GM23248 (cell line): ENCODE data around the gene LGALS12. TPM values are rescaled to one million over a fixed set of nuclear protein-coding genes. Genes with fewer than 3 reads are reported as not detected.

Experiments used
- DNase-seq: peaks from one replicate; pipeline ENCODE4 v3.0.0-alpha.2; 2015
- H2AFZ ChIP-seq: fragments of 200-600 bp; sonication (generic); 2 replicates; pipeline ENCODE4 v1.6.1; 2016; ENCODE audit warnings: antibody characterized with exemption
- H3F3A ChIP-seq: fragments of 200-600 bp; sonication (generic); 2 replicates; pipeline ENCODE4 v1.6.1; 2016; ENCODE audit warnings: mild to moderate bottlenecking, antibody characterized with exemption, mixed run types; ENCODE audit not compliant: insufficient read depth
- H3K27ac ChIP-seq: fragments of 200-600 bp; sonication (generic); 2 replicates; pipeline ENCODE4 v1.5.1; 2016; ENCODE audit warnings: mild to moderate bottlenecking
- H3K27me3 ChIP-seq: fragments of 200-600 bp; sonication (generic); replicated peaks from 2 replicates; pipeline ENCODE4 v1.6.1; 2016; ENCODE audit warnings: mild to moderate bottlenecking; ENCODE audit not compliant: insufficient read depth
- H3K36me3 ChIP-seq: fragments of 200-600 bp; sonication (generic); 2 replicates; pipeline ENCODE4 v1.6.1; 2016; ENCODE audit warnings: low read depth, mild to moderate bottlenecking
- H3K4me1 ChIP-seq: fragments of 200-600 bp; sonication (generic); 2 replicates; pipeline ENCODE4 v1.6.1; 2016; ENCODE audit warnings: mild to moderate bottlenecking; ENCODE audit not compliant: insufficient read depth
- H3K4me2 ChIP-seq: fragments of 200-600 bp; sonication (generic); one replicate; pipeline ENCODE4 v1.6.1; 2016; ENCODE audit warnings: mild to moderate bottlenecking; ENCODE audit not compliant: unreplicated experiment
- H3K4me3 ChIP-seq: fragments of 200-600 bp; sonication (generic); 2 replicates; pipeline ENCODE4 v1.5.1; 2016; ENCODE audit warnings: mild to moderate bottlenecking
- H3K79me2 ChIP-seq: fragments of 200-600 bp; sonication (generic); 2 replicates; pipeline ENCODE4 v1.6.1; 2016; ENCODE audit warnings: mild to moderate bottlenecking; ENCODE audit not compliant: insufficient read depth
- H3K9ac ChIP-seq: fragments of 200-600 bp; sonication (generic); 2 replicates; pipeline ENCODE4 v1.6.1; 2016; ENCODE audit warnings: mild to moderate bottlenecking
- H3K9me2 ChIP-seq: fragments of 200-600 bp; sonication (generic); 2 replicates; pipeline ENCODE4 v1.6.1; 2016; ENCODE audit warnings: mixed run types, mild to moderate bottlenecking, moderate library complexity; ENCODE audit not compliant: insufficient read depth
- H3K9me3 ChIP-seq: fragments of 200-600 bp; sonication (generic); one replicate; pipeline ENCODE4 v1.6.1; 2017; ENCODE audit warnings: low read depth
- H4K20me1 ChIP-seq: fragments of 200-600 bp; sonication (generic); 2 replicates; pipeline ENCODE4 v1.6.0; 2016; ENCODE audit not compliant: insufficient read depth
- EZH2 ChIP-seq: fragments of 200-600 bp; sonication (generic); IDR thresholded peaks from 2 replicates; pipeline ENCODE4 v1.6.1; 2018; ENCODE audit warnings: antibody characterized with exemption, mild to moderate bottlenecking; ENCODE audit not compliant: insufficient read depth, poor library complexity, severe bottlenecking
- EZH2phosphoT487 ChIP-seq: fragments of 200-600 bp; sonication (generic); IDR thresholded peaks from 2 replicates; pipeline ENCODE4 v1.6.1; 2018; ENCODE audit warnings: antibody characterized with exemption, moderate library complexity, mild to moderate bottlenecking, low read depth; ENCODE audit not compliant: insufficient read depth
- WGBS, 2 experiments: methylation state at CpG; one replicate each; pipeline ENCODE4 v1.1.6; 2015 to 2017; ENCODE audit warnings: low lambda C conversion rate in 2 of 2, low coverage in 1 of 2; ENCODE audit errors: missing lambda C conversion rate in 2 of 2; 5-methylcytosine and 5-hydroxymethylcytosine counted together
- in situ Hi-C: fragments of 300-500 bp; cut with MboI; formaldehyde crosslinking; loops from 2 replicates; pipeline ENCODE4 v1.15.0; 2020
- polyA plus RNA-seq: library from polyadenylated mRNA; unstranded; fragments of >200 nt; fragmentation: Nextera tagmentation; extraction: Ambion mirVana; gene quantifications from 2 replicates; pipeline ENCODE4 v1.2.1, GENCODE V29; 2016
- total RNA-seq: library from RNA; depleted of rRNA; stranded (reverse); fragments of >200 nt; shearing (Covaris generic); gene quantifications from 2 replicates; pipeline ENCODE4 v1.2.3, GENCODE V29; 2014

The LGALS12 gene
- total and polyA plus RNA-seq, 2 experiments from 2014 or later = not detected

DNA sequence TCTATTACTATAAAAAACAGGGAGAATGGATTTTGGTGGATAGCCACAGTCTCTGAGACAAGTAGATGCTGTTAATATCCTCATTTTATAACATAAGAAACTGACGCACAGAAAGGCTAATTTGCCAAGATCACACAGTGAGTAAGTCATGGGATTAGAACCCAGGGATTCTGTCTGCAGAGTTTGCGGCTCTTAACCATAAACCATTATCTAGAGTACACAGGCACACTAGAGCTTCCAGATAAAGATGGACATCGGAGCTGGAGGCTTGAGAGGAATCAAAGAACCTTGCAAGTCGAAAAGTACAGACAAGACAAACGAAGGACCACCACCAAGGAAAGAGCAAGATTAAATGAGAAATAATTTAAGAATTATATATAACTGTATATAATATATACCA, 11.3 kb downstream of the LGALS12 start:
- no peak overlapping the region for H3K4me2 ChIP-seq
- H3K9me2 ChIP-seq = no peaks in the 10 kb centered on the region
- no peak overlapping the region for H3K4me3 ChIP-seq
- H3K4me1 ChIP-seq = 0 out of 2 replicates have a peak, but pooled peaks cover 5% of the 10 kb centered on the region
- no peak for DNase-seq
- H3K27me3 ChIP-seq = no peaks in the 10 kb centered on the region
- H3K9me3 ChIP-seq = no peaks in the 10 kb centered on the region
- no peaks in the 10 kb centered on the region for H3F3A ChIP-seq
- no peak overlapping the region for H2AFZ ChIP-seq
- 73 to 81% methylated on average over 5 of the region's 5 CpGs for WGBS, 2 experiments
- no peaks in the 10 kb centered on the region for H3K79me2 ChIP-seq
- H3K9ac ChIP-seq = no peak overlapping the region
- no peak overlapping the region for H3K27ac ChIP-seq
- no peaks in the 10 kb centered on the region for H3K36me3 ChIP-seq
- TF ChIP-seq EZH2 (no peak), EZH2phosphoT487 (no peak)
- no peaks in the 10 kb centered on the region for H4K20me1 ChIP-seq
- in situ Hi-C loops = no loop called here

DNA sequence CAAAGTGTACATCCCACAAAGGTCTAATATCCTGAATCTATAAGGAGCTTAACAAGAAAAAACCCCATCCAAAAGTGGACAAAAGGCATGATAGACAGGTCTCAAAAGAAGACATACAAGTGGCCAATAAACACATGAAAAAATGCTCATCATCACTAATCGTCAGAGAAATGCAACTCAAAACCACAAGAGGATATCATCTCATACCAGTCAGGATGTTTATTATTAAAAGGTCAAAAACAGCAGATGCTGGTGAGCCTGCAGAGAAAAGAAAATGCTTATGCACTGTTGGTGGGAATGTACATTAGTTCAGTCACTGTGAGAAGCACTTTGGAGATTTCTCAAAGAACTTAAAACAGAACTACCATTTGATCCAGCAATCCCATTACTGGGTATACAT, 12.7 kb downstream of the LGALS12 start:
- in situ Hi-C loops = no loop called here

DNA sequence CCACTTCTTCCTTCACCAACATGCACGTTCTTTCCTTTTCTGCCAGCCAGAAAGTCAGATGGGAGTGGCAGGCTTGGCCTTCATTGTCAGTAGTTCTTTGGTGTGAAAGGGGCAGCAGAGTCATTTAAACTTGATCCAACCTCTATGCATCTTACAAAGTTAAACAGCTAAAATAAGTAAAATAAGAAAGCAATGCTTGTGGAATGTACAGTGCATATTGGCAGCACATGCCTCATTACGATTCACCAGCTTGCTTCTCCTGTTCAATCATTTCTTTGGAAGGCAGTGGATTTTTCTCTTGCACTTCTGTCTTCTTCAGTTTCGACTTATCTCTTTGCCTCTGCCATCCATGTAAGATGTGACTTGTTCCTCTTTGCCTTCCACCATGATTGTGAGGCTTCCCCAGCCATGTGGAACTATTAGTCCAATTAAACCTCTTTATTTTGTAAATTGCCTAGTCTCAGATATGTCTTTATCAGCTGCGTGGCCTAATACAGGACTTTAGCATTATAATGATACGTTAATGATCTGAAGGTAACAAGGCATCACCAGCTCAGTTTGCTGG, 14.8 kb downstream of the LGALS12 start:
- H3K36me3 ChIP-seq = no peaks in the 10 kb centered on the region
- H3K9me3 ChIP-seq = no peaks in the 10 kb centered on the region
- no peaks in the 10 kb centered on the region for H4K20me1 ChIP-seq
- in situ Hi-C loops = no loop called here
- no peak overlapping the region for H3K4me2 ChIP-seq
- H2AFZ ChIP-seq = no peak overlapping the region
- DNase-seq = peak; percentile 16
- H3K9ac ChIP-seq = no peak overlapping the region
- H3K4me3 ChIP-seq = no peak overlapping the region
- no peaks in the 10 kb centered on the region for H3K79me2 ChIP-seq
- H3K9me2 ChIP-seq = no peaks in the 10 kb centered on the region
- no peak for TF ChIP-seq EZH2
- no peak for TF ChIP-seq EZH2phosphoT487
- H3K27me3 ChIP-seq = no peaks in the 10 kb centered on the region
- 0 out of 2 replicates have a peak, but pooled peaks cover 5% of the 10 kb centered on the region for H3K4me1 ChIP-seq
- WGBS, 2 experiments = 38 to 41% methylated on average over 5 of the region's 5 CpGs
- H3K27ac ChIP-seq = no peak overlapping the region
- no peaks in the 10 kb centered on the region for H3F3A ChIP-seq

More for the DNA sequence above, 12.7 kb downstream of the LGALS12 start:
- H3F3A ChIP-seq = no peaks in the 10 kb centered on the region
- no peaks in the 10 kb centered on the region for H4K20me1 ChIP-seq
- no peaks in the 10 kb centered on the region for H3K9me3 ChIP-seq
- no peaks in the 10 kb centered on the region for H3K27me3 ChIP-seq
- no peaks in the 10 kb centered on the region for H3K9me2 ChIP-seq
- no peak overlapping the region for H3K4me3 ChIP-seq
- no peaks in the 10 kb centered on the region for H3K36me3 ChIP-seq
- 3 to 10% methylated on average over 1 of the region's 1 CpG for WGBS, 2 experiments
- TF ChIP-seq EZH2 (no peak), EZH2phosphoT487 (no peak)
- DNase-seq = peak; percentile 23
- H3K9ac ChIP-seq = no peak overlapping the region
- no peak overlapping the region for H3K4me2 ChIP-seq
- no peak overlapping the region for H3K27ac ChIP-seq
- no peaks in the 10 kb centered on the region for H3K79me2 ChIP-seq
- H2AFZ ChIP-seq = no peak overlapping the region
- H3K4me1 ChIP-seq = 0 out of 2 replicates have a peak, but pooled peaks cover 5% of the 10 kb centered on the region

DNA sequence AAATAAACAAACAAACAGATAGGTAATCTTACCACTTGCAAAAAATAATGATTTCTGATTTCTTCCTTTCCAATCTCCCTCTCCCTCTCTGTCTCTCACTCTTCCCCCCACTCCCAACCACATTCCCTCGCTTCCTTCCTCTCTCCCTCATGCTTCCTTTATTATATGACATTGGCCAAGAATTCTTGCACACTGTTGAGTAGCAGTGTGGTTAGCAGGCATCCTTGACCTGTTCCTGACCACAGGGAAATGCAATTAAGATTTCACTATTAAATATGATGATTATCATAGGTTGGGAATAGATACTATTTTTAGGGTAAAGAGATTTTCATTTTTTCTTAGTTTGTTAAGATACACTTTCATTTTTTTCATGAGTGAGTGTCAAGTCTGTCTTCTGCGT, 16.0 kb downstream of the LGALS12 start:
- Histone ChIP-seq H3K9me3 (no peaks in the 10 kb centered on the region), H4K20me1 (no peaks in the 10 kb centered on the region), H3K79me2 (no peaks in the 10 kb centered on the region), H3K27me3 (no peaks in the 10 kb centered on the region), H3K9ac (no peak overlapping the region), H2AFZ (no peak overlapping the region), H3F3A (no peaks in the 10 kb centered on the region), H3K4me2 (no peak overlapping the region), H3K36me3 (no peaks in the 10 kb centered on the region), H3K4me1 (0 out of 2 replicates have a peak, but pooled peaks cover 5% of the 10 kb centered on the region), H3K4me3 (no peak overlapping the region), H3K9me2 (no peaks in the 10 kb centered on the region), H3K27ac (no peak overlapping the region)
- in situ Hi-C loops = no loop called here
- WGBS, 2 experiments = 34 to 47% methylated on average over 2 of the region's 2 CpGs
- TF ChIP-seq EZH2phosphoT487 (no peak), EZH2 (no peak)
- DNase-seq = no peak
